ENCODE results near the gene POFUT2.
"Not testable (repeated sequence)": the region's sequence is repeated elsewhere in the genome, so short reads cannot be mapped to it uniquely, and the experiment has no call there.

POFUT2 gene

DNA sequence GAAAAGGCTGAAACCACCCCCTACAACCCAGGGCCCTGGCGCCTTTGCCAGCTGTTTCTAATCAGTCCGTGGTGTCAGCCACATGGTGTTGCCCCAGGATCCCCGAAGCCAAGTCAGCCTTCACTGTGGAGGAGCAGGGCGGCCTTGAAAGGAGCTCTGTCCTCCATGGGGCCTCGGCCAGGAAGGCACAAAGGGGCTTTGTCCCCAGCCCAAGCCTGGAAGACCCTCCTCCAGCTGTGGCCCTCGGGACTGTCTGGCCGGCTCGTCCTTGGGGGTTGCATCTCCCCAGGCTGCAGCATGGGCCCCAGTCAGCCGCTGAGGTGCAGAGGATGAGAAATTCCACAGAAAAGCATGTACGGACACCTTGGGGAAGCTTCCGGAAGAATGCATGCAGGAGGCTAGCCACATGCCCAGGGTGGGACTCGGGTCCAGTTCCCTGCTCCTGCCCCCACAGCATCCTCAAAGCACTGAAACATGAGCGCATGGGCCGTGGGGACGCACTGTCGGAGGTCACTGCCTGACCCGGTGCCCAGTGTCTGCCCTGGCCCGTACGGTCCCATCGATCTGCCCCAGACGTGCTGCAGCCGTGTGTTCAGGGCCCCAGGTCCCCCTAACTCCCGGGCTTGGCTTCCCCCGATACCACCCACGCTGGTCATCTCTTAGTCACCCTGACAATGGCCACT is 38.6 kb upstream of the POFUT2 start:
- DNase-seq (ENCODE audit: low read depth in 2 of 2) = no peak

DNA sequence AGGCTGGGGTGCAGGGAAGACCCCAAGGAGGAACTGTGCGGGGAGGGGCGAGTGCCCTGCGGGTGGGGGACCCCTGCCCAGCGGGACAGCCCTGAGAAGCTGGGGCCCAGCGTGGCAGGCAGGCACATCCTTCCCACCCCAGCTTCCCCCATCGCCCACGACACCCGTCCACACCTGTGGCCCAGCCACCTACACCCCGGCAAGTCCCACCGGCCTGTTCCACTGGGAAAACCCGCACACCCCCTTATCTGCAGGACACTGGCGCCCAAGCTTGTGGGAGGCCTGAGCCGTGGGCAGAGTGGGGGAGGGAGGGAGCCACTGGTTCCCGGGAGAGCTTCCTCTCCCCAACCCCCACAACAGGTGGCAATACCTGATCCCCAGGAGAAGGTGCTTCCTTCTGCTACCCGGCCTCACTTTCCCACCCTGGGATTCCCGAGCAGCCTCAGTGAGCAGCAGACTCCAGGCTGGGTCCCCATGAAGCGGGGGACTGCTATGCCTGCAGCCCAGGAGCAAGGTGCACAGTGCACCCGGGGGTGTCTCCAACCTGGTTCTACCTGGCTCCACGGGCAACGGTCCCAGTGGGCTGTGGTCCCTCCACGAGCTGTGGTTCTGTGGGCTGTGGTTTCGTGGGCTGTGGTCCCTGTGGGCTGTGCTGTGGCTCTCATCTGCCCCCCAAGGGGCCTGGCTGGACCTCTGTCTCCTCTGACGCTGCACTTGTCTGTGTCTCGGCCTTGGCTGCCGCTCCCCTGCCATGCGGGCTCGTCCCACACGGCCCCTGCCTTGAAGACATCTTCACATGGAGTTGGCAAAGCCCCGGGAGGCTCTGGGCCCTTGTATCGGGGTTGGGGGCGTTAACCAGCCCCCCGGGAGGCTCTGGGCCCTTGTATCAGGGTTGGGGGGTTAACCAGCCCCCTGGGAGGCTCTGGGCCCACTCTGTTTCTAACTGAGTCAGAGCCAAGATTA is 37.8 kb upstream of the POFUT2 start:
- no peak for DNase-seq (ENCODE audit: low read depth in 2 of 2)

DNA sequence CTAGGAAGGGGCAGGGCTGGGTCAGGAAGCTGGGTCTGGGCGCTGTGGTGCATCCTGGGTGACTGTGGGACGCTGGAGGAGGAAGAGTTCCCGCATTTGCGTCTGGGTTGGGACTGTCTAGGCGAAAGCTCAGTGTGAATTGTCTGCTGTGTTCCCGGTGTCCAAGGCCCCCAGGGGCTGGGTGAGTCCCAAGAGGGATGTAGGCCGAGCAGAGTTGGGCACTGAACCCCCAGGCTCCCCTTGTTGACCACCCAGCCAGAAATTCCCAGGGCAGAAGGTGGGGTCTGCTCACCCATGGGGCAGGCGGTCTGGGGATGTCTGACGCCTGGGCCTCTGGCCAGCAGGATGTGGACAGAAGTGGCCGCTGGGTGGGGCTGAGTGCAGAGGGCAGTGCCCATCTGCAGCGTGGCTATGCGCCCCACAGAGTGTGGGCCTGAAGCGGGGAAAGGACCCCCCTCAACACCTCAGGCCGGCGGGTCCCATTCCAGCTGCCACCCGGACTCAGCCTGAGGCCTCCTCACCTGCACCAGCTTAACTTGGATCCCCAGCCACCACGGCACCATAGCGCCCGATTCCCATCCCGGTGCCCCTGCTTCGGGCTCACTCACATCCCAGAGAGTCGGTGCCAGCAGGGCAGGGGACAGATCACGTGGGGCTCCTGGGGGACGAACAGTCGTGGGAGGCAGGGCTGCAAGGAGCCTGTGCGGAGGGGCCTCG is 37.0 kb upstream of the POFUT2 start:
- no peak for DNase-seq (ENCODE audit: low read depth in 2 of 2)

DNA sequence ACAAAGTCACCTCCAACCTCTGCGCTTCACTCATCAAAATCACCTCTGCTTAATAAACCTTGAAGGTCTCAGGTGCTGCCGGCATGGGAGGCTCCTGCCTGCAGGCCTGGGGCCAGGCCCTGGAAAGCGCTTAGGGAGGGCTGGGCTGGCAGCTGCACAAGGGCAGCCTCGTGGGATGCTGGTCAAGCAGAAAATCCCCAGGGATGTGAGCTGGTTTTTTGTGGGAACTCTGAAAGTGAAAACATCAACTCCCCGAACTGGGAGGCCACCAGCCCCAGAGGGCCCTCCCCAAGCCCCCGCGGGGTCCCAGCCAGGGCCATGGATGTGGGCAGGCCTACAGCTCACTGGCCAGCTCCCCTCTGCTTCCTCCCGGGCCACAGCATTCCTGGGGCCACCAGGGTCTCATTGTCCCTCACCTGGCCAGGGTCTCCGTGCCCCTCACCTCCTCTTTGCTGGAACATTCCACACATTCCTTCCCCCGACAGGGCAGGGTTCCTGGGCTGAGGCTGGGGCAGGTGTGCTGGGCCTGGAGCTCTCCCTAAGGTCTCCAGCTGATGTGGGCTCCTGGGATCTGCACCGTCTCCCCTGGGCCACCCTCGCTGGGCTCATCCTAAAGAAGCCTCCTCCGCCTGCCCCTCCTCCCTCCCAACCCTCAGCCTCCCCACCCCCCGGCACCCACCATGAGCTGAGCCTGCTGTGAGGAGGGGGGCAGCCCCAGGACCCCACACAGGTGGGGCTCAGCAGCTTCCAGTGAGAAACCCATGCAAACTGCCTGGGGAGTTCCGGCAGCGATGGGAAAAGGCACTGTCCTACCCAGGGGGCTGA is 36.0 kb upstream of the POFUT2 start:
- no peak for DNase-seq (ENCODE audit: low read depth in 2 of 2)

DNA sequence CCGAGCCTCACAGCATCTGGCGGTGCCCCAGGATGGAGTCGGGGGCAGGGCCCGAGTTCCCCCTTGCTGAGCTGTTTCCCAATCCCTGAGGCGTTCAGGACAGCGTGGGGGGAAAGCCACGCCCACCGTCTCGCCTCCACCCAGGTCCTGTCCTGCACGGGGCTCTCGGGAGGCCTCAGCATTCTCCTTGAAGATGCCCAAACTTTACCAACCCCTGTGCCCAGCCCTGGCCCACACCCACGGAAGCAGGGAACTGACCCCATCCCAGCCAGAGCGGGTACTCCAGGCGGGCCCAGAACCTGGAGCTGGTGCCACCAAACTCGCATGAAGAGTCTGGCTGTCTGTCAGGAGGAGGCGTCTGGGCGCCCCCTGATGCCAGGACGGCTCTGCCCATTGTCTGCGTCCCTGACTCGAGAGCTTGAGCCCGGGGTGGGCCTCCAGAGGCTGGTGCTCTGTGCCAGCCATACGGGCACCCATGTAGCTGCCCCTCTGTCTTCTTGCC is 35.3 kb upstream of the POFUT2 start:
- no peak for DNase-seq (ENCODE audit: low read depth in 2 of 2)

DNA sequence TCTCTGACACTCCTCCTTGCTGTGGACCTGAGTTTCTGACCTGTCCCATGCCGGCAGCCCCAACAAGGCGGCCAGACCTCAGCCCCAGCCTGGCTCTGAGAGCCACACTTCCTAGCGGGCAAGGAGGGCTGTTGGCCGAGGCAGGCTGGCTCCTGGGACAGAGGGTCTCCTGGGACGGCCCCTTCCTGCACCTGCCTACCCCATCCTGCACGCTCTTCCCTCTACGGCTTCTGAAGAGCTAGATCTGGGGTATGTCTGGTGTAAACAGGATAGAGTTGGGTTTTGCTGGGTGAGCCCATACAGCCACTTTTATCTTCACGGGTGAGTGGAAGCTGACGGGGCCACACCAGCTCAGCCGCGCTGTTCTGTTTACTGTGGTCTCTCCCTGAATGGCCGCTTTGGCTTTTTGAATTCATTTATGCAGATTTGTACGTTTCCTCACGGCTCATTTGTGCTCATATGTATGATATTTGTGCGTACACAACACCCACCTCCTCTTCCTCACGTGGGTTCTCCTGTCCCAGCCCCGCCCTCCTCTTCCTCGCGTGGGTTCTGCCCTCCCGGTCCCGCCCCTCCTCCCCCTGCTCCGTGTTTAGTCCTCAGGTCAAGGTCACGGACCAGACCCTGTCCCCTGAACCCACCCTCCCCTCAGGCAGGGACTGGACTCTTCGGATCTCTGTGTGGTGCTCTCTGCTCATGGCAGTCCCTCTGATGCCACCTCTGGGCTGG is 34.7 kb upstream of the POFUT2 start:
- DNase-seq (ENCODE audit: low read depth in 2 of 2) = no peak

DNA sequence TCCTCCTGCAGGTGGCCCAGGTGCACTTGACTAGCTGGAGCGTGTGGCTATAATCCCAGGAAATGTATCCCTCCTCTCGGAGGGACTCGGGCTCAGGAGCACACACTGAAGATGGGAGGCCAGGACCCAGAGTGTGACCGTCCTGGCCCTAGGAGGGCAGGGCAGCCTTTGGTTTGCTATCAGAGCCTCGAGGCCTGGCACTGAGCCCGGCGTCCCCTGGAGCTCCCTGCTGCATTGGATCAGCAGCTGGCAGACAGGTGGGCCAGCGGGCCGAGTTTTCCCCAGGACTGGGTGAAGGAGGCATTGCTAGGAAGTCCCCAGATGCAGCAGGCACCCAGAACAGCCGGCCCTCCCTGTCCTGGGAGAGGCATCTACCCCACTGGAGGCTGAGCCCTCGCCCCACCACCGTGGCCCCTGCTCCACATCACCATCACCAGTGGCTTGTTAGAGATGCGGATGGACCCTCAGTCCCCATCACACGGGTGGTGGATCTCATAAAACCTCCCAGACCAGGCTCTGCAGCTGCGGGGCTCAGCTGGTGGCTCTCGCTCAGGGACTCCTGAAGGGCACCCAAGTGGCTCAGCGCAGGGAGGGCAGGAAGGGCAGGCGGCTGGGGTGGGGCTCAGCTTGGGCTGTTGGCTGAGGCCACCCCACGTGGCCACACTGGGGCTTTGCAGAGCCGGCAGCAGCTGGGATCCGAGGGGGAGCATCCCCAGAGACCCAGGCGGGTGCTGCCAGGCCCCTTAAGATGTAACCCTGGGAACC is 32.7 kb upstream of the POFUT2 start:
- DNase-seq (ENCODE audit: low read depth in 2 of 2) = no peak

DNA sequence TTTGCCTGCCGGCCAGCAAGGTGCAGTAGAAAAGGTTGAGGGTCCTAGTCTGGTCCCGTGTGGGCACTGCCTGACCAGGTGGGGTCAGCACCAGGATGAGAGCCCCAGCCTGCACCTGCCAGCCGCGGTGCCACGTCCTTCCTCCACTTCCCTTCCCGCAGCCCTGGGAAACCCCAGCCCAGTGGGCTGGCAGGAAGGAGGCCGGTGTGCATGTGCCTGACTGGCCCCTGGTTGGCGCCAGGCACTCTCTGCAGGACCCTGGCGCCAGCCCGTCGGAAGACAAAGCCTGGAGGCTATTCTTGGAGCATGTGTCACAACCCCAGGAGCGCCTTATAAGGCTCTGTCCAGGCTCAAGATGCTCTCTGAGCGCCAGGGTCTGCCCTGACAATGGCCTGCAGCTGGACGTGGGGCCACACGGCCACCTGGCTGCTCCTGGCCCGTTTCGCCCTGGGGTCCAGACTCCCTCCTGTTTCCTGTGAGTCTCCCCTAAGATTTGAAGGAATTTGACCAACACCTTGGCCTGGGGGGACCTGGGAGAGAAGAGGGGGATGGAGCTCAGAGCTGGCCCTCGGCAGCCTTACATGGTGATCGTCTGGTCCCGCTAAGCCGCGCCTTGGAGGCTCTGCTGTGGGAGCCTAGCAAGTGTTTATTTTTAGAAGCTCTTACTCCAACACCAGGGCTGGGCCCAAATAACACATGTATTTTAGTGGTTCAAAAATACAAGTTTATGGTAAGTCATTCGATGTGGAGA is 31.9 kb upstream of the POFUT2 start:
- DNase-seq (ENCODE audit: low read depth in 2 of 2) = no peak

DNA sequence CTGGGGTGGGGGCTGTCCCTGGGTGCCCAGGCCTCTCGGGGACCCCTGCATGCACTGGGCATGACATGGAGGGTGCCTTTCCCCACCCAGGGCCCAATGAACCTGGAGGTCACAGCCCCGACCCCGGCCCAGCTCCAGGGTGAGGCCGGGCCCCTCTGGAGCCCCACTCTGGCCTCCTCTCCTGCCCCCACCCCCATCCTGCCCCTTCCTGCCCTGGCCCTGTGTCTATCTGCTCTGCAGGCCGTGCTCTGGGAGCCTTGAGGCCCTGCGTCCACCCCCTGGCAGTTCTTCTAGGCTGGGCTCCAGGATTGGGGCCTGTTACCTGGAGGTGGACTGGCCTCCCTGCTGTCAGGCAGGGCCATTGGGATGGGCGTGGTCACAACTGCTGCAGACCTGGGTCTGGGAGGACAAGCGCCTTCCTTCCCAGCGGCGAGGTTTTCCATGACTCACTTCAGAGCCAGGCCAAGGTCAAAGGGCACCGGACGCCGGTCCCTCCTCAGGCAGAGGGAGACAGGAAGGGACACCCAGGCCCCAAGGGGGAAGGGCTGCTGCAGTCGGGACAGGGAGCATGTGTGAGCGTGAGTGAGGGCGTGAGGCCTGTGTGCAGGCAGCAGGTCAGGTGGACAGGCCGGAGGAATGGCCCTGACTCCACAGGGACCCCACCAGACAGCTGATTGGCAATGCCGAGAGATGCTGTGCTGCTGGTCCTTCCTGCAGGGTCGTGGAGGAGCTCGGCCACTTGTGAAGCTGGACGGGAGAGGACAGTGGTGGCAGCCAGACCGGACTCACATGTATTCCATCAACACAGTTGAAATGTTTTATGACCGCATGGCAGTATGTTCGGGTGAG is 31.1 kb upstream of the POFUT2 start:
- DNase-seq (ENCODE audit: low read depth in 2 of 2) = no peak

DNA sequence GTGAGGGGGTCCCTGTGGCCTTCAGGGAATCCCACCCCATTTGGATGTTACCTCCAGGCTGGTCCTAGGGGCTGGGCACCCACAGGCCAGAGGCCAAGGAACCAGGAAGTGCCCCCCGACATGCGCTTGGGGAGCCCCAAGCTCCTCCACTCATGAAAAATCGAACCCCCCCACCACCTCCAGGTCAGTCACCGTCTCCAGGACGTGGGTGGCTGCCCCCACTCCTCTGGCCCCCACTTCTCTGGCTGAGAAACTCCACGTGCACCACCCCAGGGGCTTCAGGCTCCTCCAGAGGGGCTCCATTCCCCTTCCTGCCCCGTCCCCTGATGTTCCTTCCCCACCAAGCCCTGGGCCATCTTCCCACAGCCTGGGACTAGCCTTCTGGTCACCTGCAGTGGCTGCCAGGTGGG is 30.5 kb upstream of the POFUT2 start:
- no peak for DNase-seq (ENCODE audit: low read depth in 2 of 2)

DNA sequence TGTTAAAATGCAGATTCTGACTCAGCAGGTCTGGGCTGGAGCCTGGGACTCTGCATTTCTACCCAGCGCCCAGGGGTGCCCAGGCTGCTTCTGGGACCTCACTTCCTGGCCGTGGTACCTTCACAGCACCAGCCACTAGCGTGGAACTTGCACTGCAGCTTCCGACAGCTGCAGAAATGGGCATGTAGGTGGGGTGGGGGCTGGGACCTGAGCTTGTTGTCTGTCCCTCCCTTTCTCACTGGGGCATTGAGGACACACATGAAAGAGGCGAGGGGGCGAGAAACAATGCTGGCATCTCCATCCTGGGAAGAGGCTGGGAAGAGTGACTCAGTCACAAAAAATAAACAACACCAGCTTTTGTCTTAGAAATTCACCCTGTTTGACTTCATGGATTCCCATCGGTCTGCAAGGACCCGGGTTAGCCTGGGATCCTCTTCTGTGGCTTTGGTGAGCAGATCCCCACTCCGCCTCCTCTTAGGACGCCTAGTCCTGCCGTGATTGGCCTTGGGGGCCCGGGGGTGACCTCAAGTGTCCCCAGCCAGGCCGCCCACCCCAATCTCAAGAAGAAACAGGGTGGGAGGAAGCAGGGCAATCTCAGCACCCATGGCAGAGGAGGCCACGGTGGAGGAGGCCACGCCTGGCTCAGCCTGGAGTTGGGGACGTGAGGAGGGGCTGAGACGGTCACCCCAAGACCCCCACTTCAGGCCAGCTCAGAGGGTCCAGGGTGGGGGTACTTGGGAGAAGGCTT is 29.9 kb upstream of the POFUT2 start:
- no peak for DNase-seq (ENCODE audit: low read depth in 2 of 2)

DNA sequence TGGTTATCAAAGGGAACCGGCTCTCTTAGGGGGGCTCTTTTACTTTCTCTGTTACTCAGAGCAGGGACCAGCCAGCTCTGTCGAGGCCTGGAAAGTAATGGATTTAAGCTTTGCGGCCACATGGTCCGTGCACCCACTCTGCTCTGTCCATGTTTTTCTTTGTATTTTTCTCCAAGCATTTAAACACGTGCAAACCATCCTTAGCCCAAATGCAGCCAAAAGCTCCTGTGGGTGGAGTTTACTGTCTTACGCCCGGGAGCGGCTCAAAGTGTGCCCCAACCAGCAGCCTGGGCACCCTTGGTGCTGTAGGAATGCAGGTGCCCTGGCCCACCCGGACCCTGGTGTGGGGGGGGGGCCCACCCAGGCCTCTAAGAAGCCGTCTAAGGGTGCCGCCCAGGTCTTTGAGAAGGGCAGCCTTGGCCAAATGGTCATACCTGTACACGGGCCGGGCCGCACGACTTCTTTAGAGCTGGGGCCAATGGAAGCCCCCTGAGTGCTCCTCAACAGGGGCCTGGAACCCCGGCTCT is 29.2 kb upstream of the POFUT2 start:
- no peak for DNase-seq (ENCODE audit: low read depth in 2 of 2)

DNA sequence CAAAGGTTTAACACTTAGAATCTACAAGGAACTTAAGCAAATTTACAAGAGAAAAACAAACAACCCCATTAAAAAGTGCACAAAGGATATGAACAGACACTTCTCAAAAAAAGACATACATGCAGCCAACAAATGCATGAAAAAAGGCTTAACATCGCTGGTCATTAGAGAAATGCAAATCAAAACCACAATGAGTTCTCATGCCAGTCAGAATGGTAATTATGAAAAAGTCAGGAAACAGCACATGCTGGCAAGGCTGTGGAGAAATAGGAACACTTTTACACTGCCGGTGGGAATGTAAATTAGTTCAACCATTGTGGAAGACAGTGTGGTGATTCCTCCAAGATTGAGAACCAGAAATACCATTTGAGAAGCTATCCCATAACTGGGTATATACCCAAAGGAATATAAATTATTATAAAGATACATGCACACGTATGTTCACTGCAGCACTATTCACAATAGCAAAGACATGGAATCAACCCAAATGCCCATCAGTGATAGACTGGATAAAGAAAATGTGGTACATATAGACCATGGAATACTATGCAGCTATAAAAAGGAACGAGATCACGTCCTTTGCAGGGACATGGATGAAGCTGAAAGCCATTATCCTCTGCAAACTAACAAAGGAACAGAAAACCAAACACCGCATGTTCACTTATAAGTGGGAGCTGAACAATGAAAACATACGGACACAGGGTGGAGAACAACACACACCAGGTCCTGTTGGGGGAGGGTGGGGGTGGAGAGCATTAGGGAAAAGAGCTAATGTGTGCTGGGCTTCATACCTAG is 28.2 kb upstream of the POFUT2 start:
- not testable (repeated sequence) for DNase-seq (ENCODE audit: low read depth in 2 of 2)

DNA sequence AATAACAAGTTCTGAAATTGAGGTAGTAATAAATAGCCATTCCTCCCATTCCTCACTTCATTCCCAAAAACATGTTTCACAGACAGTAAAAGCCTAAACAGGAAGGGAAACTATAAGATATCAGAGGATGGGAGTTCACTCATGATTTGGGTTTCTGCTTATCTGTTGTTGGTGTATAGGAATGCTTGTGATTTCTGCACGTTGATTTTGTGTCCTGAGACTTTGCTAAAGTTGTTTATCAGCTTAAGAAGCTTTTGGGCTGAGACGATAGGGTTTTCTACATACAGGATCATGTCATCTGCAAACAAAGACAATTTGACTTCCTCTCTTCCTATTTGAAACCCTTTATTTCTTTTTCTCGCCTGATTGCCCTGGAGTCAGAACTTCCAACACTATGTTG is 26.0 kb upstream of the POFUT2 start:
- DNase-seq (ENCODE audit: low read depth in 2 of 2) = no peak

DNA sequence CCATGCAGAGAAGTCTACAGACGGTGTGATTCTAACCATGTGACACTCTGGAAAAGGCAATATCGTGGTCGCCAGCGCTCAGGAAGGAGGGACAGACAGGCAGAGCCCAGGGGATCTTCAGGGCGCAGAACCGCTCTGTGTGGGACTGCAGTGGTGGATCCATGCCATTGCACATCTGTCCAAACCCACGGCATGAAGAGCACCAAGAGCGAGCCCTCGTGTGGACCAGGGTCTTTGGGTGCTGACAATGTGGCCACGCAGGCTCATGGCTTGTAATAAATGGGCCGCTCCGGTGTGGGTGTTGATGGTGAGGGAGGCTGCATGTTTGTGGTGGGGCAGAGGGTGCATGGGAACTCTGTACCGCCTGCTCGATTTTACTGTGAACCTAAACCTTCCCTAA is 25.3 kb upstream of the POFUT2 start:
- DNase-seq (ENCODE audit: low read depth in 2 of 2) = no peak

DNA sequence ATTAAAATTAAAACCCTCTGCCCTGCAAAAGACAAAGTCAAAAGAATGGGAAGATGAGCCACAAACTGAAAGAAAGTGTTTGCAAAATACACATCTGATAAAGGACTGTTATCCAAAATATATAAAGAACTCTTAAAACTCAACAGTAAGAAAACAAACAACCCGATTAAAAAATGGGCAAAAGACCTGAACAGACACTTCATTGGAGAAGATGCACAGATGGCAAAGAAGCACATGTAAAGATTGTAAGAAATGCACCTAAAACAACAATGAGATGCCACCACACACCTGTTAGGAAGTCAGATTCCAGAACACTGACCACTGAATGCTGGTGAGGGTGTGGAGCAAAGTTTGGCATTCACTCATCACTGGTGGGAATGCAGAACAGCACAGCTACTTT is 24.6 kb upstream of the POFUT2 start:
- no peak for DNase-seq (ENCODE audit: low read depth in 2 of 2)
